H9 (cell line): Measurements from ENCODE around the gene CDSN. TPM values are rescaled to one million over a fixed set of nuclear protein-coding genes. Genes with fewer than 3 reads are reported as not detected.
A peak's percentile ranks its signal among the peaks of the same experiment; 100 is the strongest.

Experiments
- DNase-seq: peaks from one replicate; pipeline ENCODE4 v3.0.0-alpha.2; 2017
- H2AFZ ChIP-seq: one replicate; pipeline ENCODE4 v1.6.1; 2013; ENCODE audit warnings: mild to moderate bottlenecking, low read length, control low read depth, moderate library complexity
- H2AK5ac ChIP-seq: 2 replicates; pipeline ENCODE4 v1.6.1; 2013; ENCODE audit warnings: low read length, control low read depth, mixed read lengths; ENCODE audit not compliant: insufficient read length
- H2BK120ac ChIP-seq: one replicate; pipeline ENCODE4 v1.6.1; 2013; ENCODE audit warnings: low read depth, mild to moderate bottlenecking, low read length, control low read depth, inconsistent platforms; ENCODE audit not compliant: poor library complexity, severe bottlenecking
- H2BK12ac ChIP-seq: 2 replicates; pipeline ENCODE4 v1.6.1; 2013; ENCODE audit warnings: low read length, control low read depth, mixed read lengths, low read depth; ENCODE audit not compliant: insufficient read length
- H2BK15ac ChIP-seq: 2 replicates; pipeline ENCODE4 v1.6.1; 2013; ENCODE audit warnings: low read depth, low read length, control low read depth
- H2BK20ac ChIP-seq: one replicate; pipeline ENCODE4 v1.6.1; 2013; ENCODE audit warnings: low read depth, mild to moderate bottlenecking, low read length, control low read depth, inconsistent platforms; ENCODE audit not compliant: poor library complexity, severe bottlenecking
- H2BK5ac ChIP-seq: 2 replicates; pipeline ENCODE4 v1.6.1; 2013; ENCODE audit warnings: low read length, control low read depth, mixed read lengths; ENCODE audit not compliant: insufficient read length
- H3K14ac ChIP-seq: 2 replicates; pipeline ENCODE4 v1.6.1; 2013; ENCODE audit warnings: low read length, control low read depth; ENCODE audit not compliant: insufficient read depth
- H3K18ac ChIP-seq: 2 replicates; pipeline ENCODE4 v1.6.1; 2013; ENCODE audit warnings: low read depth, mild to moderate bottlenecking, mixed read lengths, low read length, control low read depth; ENCODE audit not compliant: insufficient read length
- H3K23ac ChIP-seq: 2 replicates; pipeline ENCODE4 v1.6.1; 2013; ENCODE audit warnings: low read length, control low read depth, mixed read lengths, low read depth; ENCODE audit not compliant: insufficient read length
- H3K23me2 ChIP-seq: 2 replicates; pipeline ENCODE4 v1.6.1; 2013; ENCODE audit warnings: low read depth, mild to moderate bottlenecking, mixed read lengths, low read length, control low read depth; ENCODE audit not compliant: insufficient read length, poor library complexity, severe bottlenecking
- H3K27ac ChIP-seq: 2 replicates; pipeline ENCODE4 v1.5.1; 2013; ENCODE audit warnings: low read length, control low read depth, mixed read lengths, low read depth; ENCODE audit not compliant: insufficient read length
- H3K27me3 ChIP-seq: 2 replicates; pipeline ENCODE4 v1.6.1; 2013; ENCODE audit warnings: low read length, control low read depth, inconsistent platforms; ENCODE audit not compliant: insufficient read depth
- H3K4ac ChIP-seq: 2 replicates; pipeline ENCODE4 v1.6.1; 2013; ENCODE audit warnings: low read depth, mild to moderate bottlenecking, control low read depth, inconsistent platforms, low read length, moderate library complexity
- H3K4me1 ChIP-seq: 2 replicates; pipeline ENCODE4 v1.6.1; 2013; ENCODE audit warnings: low read length, control low read depth, inconsistent platforms; ENCODE audit not compliant: insufficient read depth
- H3K4me2 ChIP-seq: 2 replicates; pipeline ENCODE4 v1.6.1; 2013; ENCODE audit warnings: low read length, control low read depth, mixed read lengths; ENCODE audit not compliant: insufficient read length, insufficient read depth
- H3K56ac ChIP-seq: 2 replicates; pipeline ENCODE4 v1.6.1; 2013; ENCODE audit warnings: low read depth, mild to moderate bottlenecking, mixed read lengths, low read length, control low read depth; ENCODE audit not compliant: insufficient read length
- H3K79me1 ChIP-seq: 2 replicates; pipeline ENCODE4 v1.6.1; 2013; ENCODE audit warnings: low read depth, mild to moderate bottlenecking, moderate library complexity, low read length, control low read depth, inconsistent platforms; ENCODE audit not compliant: insufficient read depth, poor library complexity, severe bottlenecking
- H3K79me2 ChIP-seq: 2 replicates; pipeline ENCODE4 v1.6.1; 2013; ENCODE audit warnings: low read length, control low read depth, inconsistent platforms; ENCODE audit not compliant: insufficient read depth
- H3K9ac ChIP-seq: 2 replicates; pipeline ENCODE4 v1.6.1; 2013; ENCODE audit warnings: low read length, control low read depth, mixed read lengths; ENCODE audit not compliant: insufficient read length; ENCODE audit errors: extremely low read depth
- H3K9me3 ChIP-seq: one replicate; pipeline ENCODE4 v1.6.1; 2013; ENCODE audit warnings: low read depth, low read length, inconsistent platforms; ENCODE audit not compliant: control insufficient read depth
- H3T11ph ChIP-seq: one replicate; pipeline ENCODE4 v1.6.1; 2013; ENCODE audit warnings: mild to moderate bottlenecking, low read length, control low read depth, inconsistent platforms
- H4K20me1 ChIP-seq: one replicate; pipeline ENCODE4 v1.6.1; 2013; ENCODE audit not compliant: control insufficient read depth, insufficient read length, insufficient read depth
- H4K5ac ChIP-seq: 2 replicates; pipeline ENCODE4 v1.6.1; 2013; ENCODE audit warnings: low read depth, mild to moderate bottlenecking, mixed read lengths, low read length, control low read depth; ENCODE audit not compliant: insufficient read length
- H4K8ac ChIP-seq: replicated peaks from 2 replicates; pipeline ENCODE4 v1.6.1; 2013; ENCODE audit warnings: low read length, control low read depth, mixed read lengths, low read depth; ENCODE audit not compliant: insufficient read length
- H4K91ac ChIP-seq: 2 replicates; pipeline ENCODE4 v1.6.1; 2013; ENCODE audit warnings: low read depth, mild to moderate bottlenecking, moderate library complexity, mixed read lengths, low read length, control low read depth; ENCODE audit not compliant: insufficient read length
- H3K27ac Mint-ChIP-seq, 3 experiments: 2 replicates in 2 of 3; 3 replicates in 1 of 3; pipeline ENCODE4 v1.8.0; 2020 to 2021; ENCODE audit warnings: mixed read lengths in 3 of 3, mild to moderate bottlenecking in 1 of 3, moderate library complexity in 1 of 3
- H3K27me3 Mint-ChIP-seq: 2 replicates; pipeline ENCODE4 v1.8.0; 2021; ENCODE audit warnings: low read depth, mild to moderate bottlenecking, moderate library complexity, mixed read lengths
- H3K36me3 Mint-ChIP-seq, 3 experiments: 2 replicates in 2 of 3; 3 replicates in 1 of 3; pipeline ENCODE4 v1.8.0; 2020 to 2021; ENCODE audit warnings: low read depth in 3 of 3, mixed read lengths in 3 of 3; ENCODE audit not compliant: insufficient read depth in 1 of 3
- H3K4me1 Mint-ChIP-seq, 2 experiments: 2 replicates each; pipeline ENCODE4 v1.8.0; 2020; ENCODE audit warnings: mixed read lengths in 2 of 2
- H3K4me3 Mint-ChIP-seq, 2 experiments: 2 replicates in 1 of 2; 3 replicates in 1 of 2; pipeline ENCODE4 v1.8.0; 2020 to 2021; ENCODE audit warnings: mild to moderate bottlenecking in 2 of 2, mixed read lengths in 2 of 2, moderate library complexity in 1 of 2
- H3K9me3 Mint-ChIP-seq, 2 experiments: 2 replicates in 1 of 2; 3 replicates in 1 of 2; pipeline ENCODE4 v1.8.0; 2020; ENCODE audit warnings: mild to moderate bottlenecking in 2 of 2, mixed read lengths in 2 of 2, moderate library complexity in 1 of 2
- CTCF ChIP-seq: fragments of 200-600 bp; sonication (generic); conservative IDR thresholded peaks from 3 replicates; pipeline ENCODE4 v1.8.0; 2021; ENCODE audit warnings: antibody characterized with exemption, mild to moderate bottlenecking
- WGBS: extraction: QIAGEN DNeasy Blood & Tissue Kit; methylation state at CpG from one replicate; pipeline ENCODE4 v1.1.7; 2013; ENCODE audit warnings: missing lambda C conversion rate, low lambda C conversion rate, mixed read lengths; ENCODE audit not compliant: insufficient read length; ENCODE audit errors: extremely low coverage; 5-methylcytosine and 5-hydroxymethylcytosine counted together
- total RNA-seq: library from RNA; stranded (reverse); gene quantifications from 2 replicates; pipeline ENCODE4 v1.2.1, GENCODE V29; 2021

CDSN gene
- total RNA-seq, 1 experiment from 2014 or later: not detected

- Histone ChIP-seq H2BK5ac (no peak overlapping the region), H3K4me1 (no peaks in the 10 kb centered on the region), H3K79me1 (no peaks in the 10 kb centered on the region), H2BK120ac (no peak overlapping the region), H4K5ac (no peak overlapping the region), H3K18ac (no peak overlapping the region), H2AFZ (no peak overlapping the region), H4K8ac (no peak overlapping the region), H3K79me2 (no peaks in the 10 kb centered on the region), H2BK12ac (no peak overlapping the region), H3K9ac (no peak overlapping the region), H4K91ac (no peak overlapping the region), H3K23me2 (no peaks in the 10 kb centered on the region), H3K56ac (no peak overlapping the region), H3K9me3 (no peaks in the 10 kb centered on the region), H3K4me2 (no peak overlapping the region), H3K27ac (no peak overlapping the region), H4K20me1 (no peaks in the 10 kb centered on the region), H3K14ac (no peak overlapping the region), H3K23ac (no peak overlapping the region), H3K27me3 (no peaks in the 10 kb centered on the region), H2BK15ac (no peak overlapping the region), H2BK20ac (no peak overlapping the region), H2AK5ac (no peak overlapping the region), H3T11ph (no peak overlapping the region), H3K4ac (no peak overlapping the region)
- peak; percentile 77 for DNase-seq
- Mint-ChIP-seq H3K36me3 (no peaks in the 10 kb centered on the region), H3K9me3 (no peaks in the 10 kb centered on the region), H3K4me1 (peaks cover 15% of the 10 kb centered on the region in 2 experiments), H3K4me3 (no peak overlapping the region; a peak in 1 of 5 replicates), H3K27ac (0 out of 7 replicates have a peak overlapping the region, but pooled peaks of 1 of the 3 experiments have one; percentile 92), H3K27me3 (no peaks in the 10 kb centered on the region)
- WGBS: no CpG with 5 or more reads among the region's 14 CpGs
- peak; percentile 88 for TF ChIP-seq CTCF
Observed at GRCh38 chr6:31087494-31088089, 32.7 kb downstream of the CDSN start.
